ENCODE results near the gene KLF13. TPM values are rescaled to one million over a fixed set of nuclear protein-coding genes. Genes with fewer than 3 reads are reported as not detected.

Gene KLF13
- total and polyA plus RNA-seq, 11 donors, result 22.4 to 74.0 (median 56.4) TPM

DNA sequence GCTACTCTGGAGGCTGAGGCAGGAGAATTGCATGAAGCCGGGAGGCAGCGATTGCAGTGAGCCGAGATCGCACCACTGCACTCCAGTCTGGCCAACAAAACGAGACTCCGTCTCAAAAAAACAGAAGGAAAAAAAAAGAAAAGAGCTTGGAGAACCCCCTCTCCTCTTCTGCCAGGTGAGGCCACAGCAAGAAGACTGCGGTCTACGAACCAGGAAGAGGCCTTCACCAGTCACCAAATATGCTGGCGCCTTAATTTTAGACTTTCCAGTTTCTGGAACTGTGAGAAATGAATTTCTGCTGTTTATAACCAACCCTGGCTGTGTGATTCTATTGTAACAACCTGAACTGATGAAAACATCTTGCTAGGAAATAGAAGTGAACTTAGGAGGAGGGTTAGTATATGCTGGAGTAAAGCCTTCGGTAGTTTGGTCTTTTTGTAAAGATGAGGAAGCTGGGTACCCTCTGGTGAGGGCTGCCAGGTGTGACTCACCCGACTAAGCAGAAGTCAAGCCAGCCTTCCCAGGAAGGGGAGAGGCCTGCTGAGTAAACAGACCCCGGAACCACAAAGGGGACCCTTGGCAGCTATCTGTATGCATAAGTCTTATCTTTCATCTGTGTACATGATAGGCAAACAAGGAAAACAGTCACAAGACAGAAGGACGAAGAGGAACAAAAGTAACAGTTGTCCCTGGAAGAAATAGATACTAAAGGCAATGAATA lies 78.7 kb downstream of the KLF13 start:
- Histone ChIP-seq H3K36me3 (no peaks in the 10 kb centered on the region), H3K4me3 (no peak overlapping the region), H3K9me3 (peaks cover 0 to 21% (median 11%) of the 10 kb centered on the region in 12 donors), H3K4me1 (peaks cover 0 to 15% (median 6%) of the 10 kb centered on the region in 12 donors), H3K27ac (no peak overlapping the region), H3K27me3 (no peaks in the 10 kb centered on the region)
- ATAC-seq (no peak), DNase-seq (no peak)
- 80 to 84% (median 82%) methylated on average over 13 of the region's 13 CpGs for WGBS, 4 donors
- intact Hi-C loops (cut with DNase I), result loop anchor here in 1 of 10 donors (10.0 kb wide), 1 partner anchor 79 kb away; no protein-coding TSS in a partner anchor
- TF ChIP-seq POLR2A (IDR thresholded peaks at IDR 0.05), result no peak
- TF ChIP-seq, protein P1, sequence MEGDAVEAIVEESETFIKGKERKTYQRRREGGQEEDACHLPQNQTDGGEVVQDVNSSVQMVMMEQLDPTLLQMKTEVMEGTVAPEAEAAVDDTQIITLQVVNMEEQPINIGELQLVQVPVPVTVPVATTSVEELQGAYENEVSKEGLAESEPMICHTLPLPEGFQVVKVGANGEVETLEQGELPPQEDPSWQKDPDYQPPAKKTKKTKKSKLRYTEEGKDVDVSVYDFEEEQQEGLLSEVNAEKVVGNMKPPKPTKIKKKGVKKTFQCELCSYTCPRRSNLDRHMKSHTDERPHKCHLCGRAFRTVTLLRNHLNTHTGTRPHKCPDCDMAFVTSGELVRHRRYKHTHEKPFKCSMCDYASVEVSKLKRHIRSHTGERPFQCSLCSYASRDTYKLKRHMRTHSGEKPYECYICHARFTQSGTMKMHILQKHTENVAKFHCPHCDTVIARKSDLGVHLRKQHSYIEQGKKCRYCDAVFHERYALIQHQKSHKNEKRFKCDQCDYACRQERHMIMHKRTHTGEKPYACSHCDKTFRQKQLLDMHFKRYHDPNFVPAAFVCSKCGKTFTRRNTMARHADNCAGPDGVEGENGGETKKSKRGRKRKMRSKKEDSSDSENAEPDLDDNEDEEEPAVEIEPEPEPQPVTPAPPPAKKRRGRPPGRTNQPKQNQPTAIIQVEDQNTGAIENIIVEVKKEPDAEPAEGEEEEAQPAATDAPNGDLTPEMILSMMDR (IDR thresholded peaks at IDR 0.05), result no peak

- no peaks in the 10 kb centered on the region for H3K36me3 ChIP-seq
- DNase-seq (no peak), ATAC-seq (no peak)
- intact Hi-C loops (cut with DNase I), result loop anchor here in 1 of 10 donors (10.0 kb wide), 1 partner anchor 77 kb away; no protein-coding TSS in a partner anchor
- H3K27ac ChIP-seq, result no peak overlapping the region
- peaks cover 0 to 8% (median 1%) of the 10 kb centered on the region in 12 donors for H3K4me1 ChIP-seq
- TF ChIP-seq, protein P1 (IDR thresholded peaks at IDR 0.05), result no peak
- no peak for TF ChIP-seq POLR2A (IDR thresholded peaks at IDR 0.05)
- H3K4me3 ChIP-seq, result no peak overlapping the region
- no peaks in the 10 kb centered on the region for H3K27me3 ChIP-seq
- peaks cover 0 to 21% (median 11%) of the 10 kb centered on the region in 12 donors for H3K9me3 ChIP-seq
- WGBS, 4 donors, result 90 to 100% (median 95%) methylated on average over 1 of the region's 1 CpG
Measured at GRCh38 chr15:31407376-31407775, 80.7 kb downstream of the KLF13 start.

DNA sequence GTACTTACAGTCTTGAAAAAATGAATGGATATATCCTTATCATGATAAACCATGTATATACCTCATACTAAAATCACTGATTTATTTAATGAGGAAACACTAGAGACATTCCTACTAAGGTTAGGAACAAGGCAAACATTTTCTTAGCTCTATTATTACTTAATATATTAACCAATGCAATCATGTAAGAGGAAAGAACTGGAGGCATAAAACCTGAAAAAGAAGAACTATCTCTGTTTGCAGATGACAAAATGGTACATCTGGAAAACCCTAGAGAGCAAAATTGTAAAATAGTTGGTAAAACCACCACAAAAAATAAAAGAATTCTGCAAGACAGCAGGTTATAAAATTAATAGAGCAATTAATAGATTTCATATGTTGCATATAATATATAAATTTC lies 81.2 kb downstream of the KLF13 start:
- Histone ChIP-seq H3K9me3 (peaks cover 0 to 21% (median 11%) of the 10 kb centered on the region in 12 donors), H3K4me1 (peaks cover 0 to 5% (median 0%) of the 10 kb centered on the region in 12 donors), H3K4me3 (no peak overlapping the region), H3K27ac (no peak overlapping the region), H3K36me3 (no peaks in the 10 kb centered on the region), H3K27me3 (no peaks in the 10 kb centered on the region)
- DNase-seq, result no peak
- no peak for ATAC-seq
- intact Hi-C loops (cut with DNase I), result loop anchor here in 1 of 10 donors (10.0 kb wide), 1 partner anchor 77 kb away; no protein-coding TSS in a partner anchor
- TF ChIP-seq, protein P1 (IDR thresholded peaks at IDR 0.05), result no peak
- no peak for TF ChIP-seq POLR2A (IDR thresholded peaks at IDR 0.05)

DNA sequence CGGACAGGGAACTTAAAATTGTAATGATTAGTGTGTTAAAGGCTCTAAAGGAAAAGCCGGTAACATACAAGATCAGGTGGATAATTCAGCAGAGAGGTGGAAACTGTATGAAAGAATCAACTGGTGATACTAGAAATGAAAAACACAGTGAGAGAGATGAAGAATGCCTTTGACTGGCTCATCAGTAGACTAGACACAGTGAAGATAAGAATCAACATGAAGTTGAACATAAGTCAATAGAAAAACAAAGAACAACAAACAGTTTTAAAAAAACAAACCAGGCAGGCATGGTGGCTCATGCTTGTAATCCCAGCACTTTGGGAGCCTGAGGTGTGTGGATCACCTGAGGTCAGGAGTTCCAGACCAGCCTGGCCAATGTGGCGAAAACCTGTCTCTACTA lies 82.1 kb downstream of the KLF13 start:
- no peaks in the 10 kb centered on the region for H3K27me3 ChIP-seq
- peaks cover 0 to 21% (median 11%) of the 10 kb centered on the region in 12 donors for H3K9me3 ChIP-seq
- intact Hi-C loops (cut with DNase I), result loop anchor here in 1 of 10 donors (10.0 kb wide), 1 partner anchor 76 kb away; no protein-coding TSS in a partner anchor
- TF ChIP-seq, protein P1 (IDR thresholded peaks at IDR 0.05), result no peak
- TF ChIP-seq POLR2A (IDR thresholded peaks at IDR 0.05), result no peak
- DNase-seq (no peak), ATAC-seq (no peak)
- 96 to 98% (median 98%) methylated on average over 3 of the region's 3 CpGs for WGBS, 4 donors
- H3K4me1 ChIP-seq, result no peaks in the 10 kb centered on the region
- H3K4me3 ChIP-seq, result no peak overlapping the region
- no peak overlapping the region for H3K27ac ChIP-seq
- no peaks in the 10 kb centered on the region for H3K36me3 ChIP-seq
